GM23338 (cell line): ENCODE results near the gene PRPF18.

Experiments
- CTCF ChIP-seq, 2 experiments: fragments of 200-600 bp in 1 of 2; sonication (generic) in 1 of 2; conservative IDR thresholded peaks; 2 replicates each; pipeline versions ENCODE4 v1.5.1 to v1.6.1; 2016 to 2017; ENCODE audit warnings: antibody characterized with exemption in 2 of 2, low read depth in 2 of 2, mild to moderate bottlenecking in 2 of 2, moderate library complexity in 1 of 2
- JUNB ChIP-seq: IDR thresholded peaks from one replicate; pipeline ENCODE4 v1.6.1; 2016; ENCODE audit warnings: antibody characterized with exemption; ENCODE audit not compliant: unreplicated experiment
- POLR2AphosphoS5 ChIP-seq: IDR thresholded peaks from 2 replicates; pipeline ENCODE4 v1.6.1; 2016; ENCODE audit warnings: antibody characterized with exemption, low read depth

- TF ChIP-seq CTCF (conservative IDR thresholded peaks at IDR 0.05; ENCODE audit: low read depth in 2 of 2) (no peak), JUNB (no peak), POLR2AphosphoS5 (no peak)
These were observed 30.4 kb downstream of the PRPF18 start for GRCh38 chr10:13617116-13617515.
